Measurements from ENCODE around the gene JPH4.
A peak's percentile ranks its signal among the peaks of the same experiment; 100 is the strongest.

Gene JPH4

GRCh38 chr14:23567186-23568020 is 11.2 kb downstream of the JPH4 start, which contains the start of gene AP1G2:
Gene AP1G2, minus strand, starts transcription at chr14:23567791. Its CDS starts 477 bp downstream, at chr14:23567314.
- peak within 1 kb of the TSS; percentile 85 for H3K4me3 ChIP-seq (ENCODE audit: low read length)
- peak within 1 kb of the TSS; percentile 83 for H3K9ac ChIP-seq (ENCODE audit: low read length)
- peaks cover 13% of the 10 kb centered on the region for H3K27me3 ChIP-seq (replicated peaks; ENCODE audit: control insufficient read depth, insufficient read depth, low read length)
- peaks cover 3% of the 10 kb centered on the region for H3K4me1 ChIP-seq (ENCODE audit: control insufficient read depth, insufficient read depth, low read length)
- H3K9me3 ChIP-seq (ENCODE audit: control insufficient read depth, low read length): no peaks in the 10 kb centered on the region
- DNase-seq (ENCODE audit: low read depth): peak; percentile 63
- H3K36me3 ChIP-seq (ENCODE audit: control insufficient read depth, insufficient read depth, low read length, severe bottlenecking): no peaks in the 10 kb centered on the region

GRCh38 chr14:23566778-23567185 is 11.8 kb downstream of the JPH4 start:
- peaks cover 3% of the 10 kb centered on the region for H3K4me1 ChIP-seq (ENCODE audit: control insufficient read depth, insufficient read depth, low read length)
- DNase-seq (ENCODE audit: low read depth): no peak
- no peaks in the 10 kb centered on the region for H3K9me3 ChIP-seq (ENCODE audit: control insufficient read depth, low read length)
- H3K36me3 ChIP-seq (ENCODE audit: control insufficient read depth, insufficient read depth, low read length, severe bottlenecking): no peaks in the 10 kb centered on the region
- peak overlapping the region; percentile 85 for H3K4me3 ChIP-seq (ENCODE audit: low read length)
- H3K9ac ChIP-seq (ENCODE audit: low read length): peak overlapping the region; percentile 83
- H3K27me3 ChIP-seq (replicated peaks; ENCODE audit: control insufficient read depth, insufficient read depth, low read length): peaks cover 10% of the 10 kb centered on the region

- Histone ChIP-seq H3K9ac (ENCODE audit: low read length) (peak overlapping the region; percentile 83), H3K9me3 (ENCODE audit: control insufficient read depth, low read length) (no peaks in the 10 kb centered on the region), H3K36me3 (ENCODE audit: control insufficient read depth, insufficient read depth, low read length, severe bottlenecking) (no peaks in the 10 kb centered on the region), H3K4me1 (ENCODE audit: control insufficient read depth, insufficient read depth, low read length) (peaks cover 3% of the 10 kb centered on the region), H3K27me3 (replicated peaks; ENCODE audit: control insufficient read depth, insufficient read depth, low read length) (peaks cover 9% of the 10 kb centered on the region), H3K4me3 (ENCODE audit: low read length) (no peak overlapping the region)
- no peak for DNase-seq (ENCODE audit: low read depth)
These were observed 12.3 kb downstream of the JPH4 start for GRCh38 chr14:23566112-23566777.

DNA sequence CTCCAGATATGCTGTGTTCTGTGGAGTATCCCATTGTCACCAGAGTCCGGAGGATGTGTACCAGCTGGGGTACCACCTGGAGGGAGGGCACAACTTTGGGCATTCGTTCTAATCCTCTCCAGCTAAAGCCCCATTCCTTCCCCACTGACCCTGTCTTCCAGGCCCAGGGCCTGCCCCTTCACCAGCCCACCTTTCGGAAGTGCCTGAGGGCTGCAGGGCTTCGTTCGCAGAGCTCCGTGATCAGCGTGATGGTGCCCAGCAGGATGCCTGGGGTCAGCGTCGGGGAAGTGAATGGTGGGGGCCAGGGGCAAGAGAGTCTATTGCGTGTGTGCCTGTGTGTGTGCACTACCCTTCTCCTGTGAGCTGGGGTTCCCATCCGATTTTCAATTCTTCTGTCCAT is 13.0 kb downstream of the JPH4 start:
- Histone ChIP-seq H3K9me3 (ENCODE audit: control insufficient read depth, low read length) (no peaks in the 10 kb centered on the region), H3K36me3 (ENCODE audit: control insufficient read depth, insufficient read depth, low read length, severe bottlenecking) (no peaks in the 10 kb centered on the region), H3K9ac (ENCODE audit: low read length) (no peak overlapping the region), H3K27me3 (replicated peaks; ENCODE audit: control insufficient read depth, insufficient read depth, low read length) (peaks cover 7% of the 10 kb centered on the region), H3K4me1 (ENCODE audit: control insufficient read depth, insufficient read depth, low read length) (peaks cover 3% of the 10 kb centered on the region), H3K4me3 (ENCODE audit: low read length) (no peak overlapping the region)
- DNase-seq (ENCODE audit: low read depth): no peak

DNA sequence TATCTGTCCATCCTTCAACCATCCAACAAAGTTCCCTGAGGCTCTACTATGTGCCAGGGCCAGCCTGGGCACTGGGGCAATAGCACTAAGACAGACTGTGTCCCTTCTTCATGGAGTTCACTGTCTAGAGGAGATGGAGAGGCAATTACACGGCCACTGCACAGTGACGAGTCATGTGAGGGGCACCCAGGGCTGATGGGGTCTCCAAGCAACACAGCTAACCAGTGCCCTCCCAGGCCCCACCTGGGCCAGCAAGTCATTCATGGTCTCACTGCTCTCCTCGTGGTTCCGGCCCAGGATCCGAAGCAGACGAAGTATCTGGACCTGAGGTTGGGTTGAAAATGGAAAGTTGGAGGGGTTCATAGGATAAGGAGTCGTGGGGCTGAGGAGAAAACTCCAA is 13.7 kb downstream of the JPH4 start:
- H3K4me3 ChIP-seq (ENCODE audit: low read length): no peak overlapping the region
- no peak overlapping the region for H3K9ac ChIP-seq (ENCODE audit: low read length)
- H3K36me3 ChIP-seq (ENCODE audit: control insufficient read depth, insufficient read depth, low read length, severe bottlenecking): peaks cover 5% of the 10 kb centered on the region
- peaks cover 4% of the 10 kb centered on the region for H3K27me3 ChIP-seq (replicated peaks; ENCODE audit: control insufficient read depth, insufficient read depth, low read length)
- H3K9me3 ChIP-seq (ENCODE audit: control insufficient read depth, low read length): no peaks in the 10 kb centered on the region
- peaks cover 3% of the 10 kb centered on the region for H3K4me1 ChIP-seq (ENCODE audit: control insufficient read depth, insufficient read depth, low read length)
- no peak for DNase-seq (ENCODE audit: low read depth)

DNA sequence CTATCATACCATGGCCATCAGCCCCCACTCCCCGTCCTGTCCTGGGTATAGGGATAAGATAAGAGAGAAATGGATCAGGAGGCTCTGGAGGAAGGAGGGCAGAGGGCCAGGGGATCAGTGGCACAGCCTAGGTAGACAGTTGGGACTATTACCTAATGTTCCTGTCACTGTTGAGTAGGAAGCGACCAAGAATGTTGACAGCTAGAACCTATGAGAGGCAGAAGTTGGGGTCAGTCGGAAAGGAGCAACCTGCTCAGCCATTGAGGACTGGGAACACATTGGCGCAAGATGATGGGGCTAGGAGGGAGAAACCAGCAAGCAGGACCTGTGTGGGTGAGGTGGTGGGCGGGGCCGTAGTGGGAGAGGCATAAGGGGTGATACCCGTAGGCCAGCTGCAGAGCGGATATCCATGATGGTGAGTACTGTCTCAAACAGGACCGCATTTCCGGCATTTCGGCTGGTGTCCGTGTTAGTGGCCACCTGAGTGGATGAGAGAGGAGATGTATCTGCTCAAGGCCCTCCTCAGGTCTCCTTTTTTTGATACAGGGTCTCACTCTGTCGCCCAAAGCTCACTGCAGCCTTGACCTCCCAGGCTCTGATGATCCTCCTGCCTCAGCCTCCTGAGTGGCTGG is 14.3 kb downstream of the JPH4 start:
- H3K9me3 ChIP-seq (ENCODE audit: control insufficient read depth, low read length): no peaks in the 10 kb centered on the region
- peak overlapping the region; percentile 12 for H3K9ac ChIP-seq (ENCODE audit: low read length)
- H3K27me3 ChIP-seq (replicated peaks; ENCODE audit: control insufficient read depth, insufficient read depth, low read length): no peaks in the 10 kb centered on the region
- H3K4me1 ChIP-seq (ENCODE audit: control insufficient read depth, insufficient read depth, low read length): peaks cover 3% of the 10 kb centered on the region
- peaks cover 8% of the 10 kb centered on the region for H3K36me3 ChIP-seq (ENCODE audit: control insufficient read depth, insufficient read depth, low read length, severe bottlenecking)
- no peak for DNase-seq (ENCODE audit: low read depth)
- H3K4me3 ChIP-seq (ENCODE audit: low read length): no peak overlapping the region

DNA sequence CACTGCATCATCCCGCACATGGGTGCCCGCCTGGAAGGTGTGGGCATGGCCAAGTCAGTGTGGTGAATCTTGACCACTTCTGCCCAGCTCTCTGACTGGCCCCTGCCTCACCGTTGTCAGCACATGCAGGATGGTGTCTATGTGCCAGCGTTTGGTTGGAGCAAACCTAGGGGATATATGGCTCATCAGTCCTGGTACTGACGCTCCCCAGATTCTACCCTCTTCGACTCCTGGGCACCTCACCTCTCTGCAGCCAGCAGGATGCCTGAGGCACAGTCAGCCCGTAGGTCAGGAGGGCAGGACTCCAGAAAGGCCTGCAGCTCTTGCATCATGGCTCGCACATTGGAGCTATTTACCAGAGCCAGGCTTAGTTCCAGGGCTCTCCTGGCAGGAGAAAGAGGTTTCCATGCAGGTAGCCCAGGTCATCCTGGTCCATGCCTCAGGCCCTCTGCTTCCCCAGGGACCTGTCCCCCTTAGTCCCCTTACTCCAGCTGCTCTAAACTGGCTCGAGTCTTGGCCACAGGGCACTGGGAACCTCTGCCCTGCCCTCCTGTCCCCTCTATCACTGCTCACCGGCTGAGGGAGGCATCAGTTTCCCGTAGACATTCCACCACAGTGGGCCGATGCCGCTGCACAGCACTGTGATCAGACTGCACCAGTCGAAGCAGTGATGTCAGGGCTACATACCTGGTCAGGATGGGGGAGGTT is 15.0 kb downstream of the JPH4 start:
- peaks cover 13% of the 10 kb centered on the region for H3K36me3 ChIP-seq (ENCODE audit: control insufficient read depth, insufficient read depth, low read length, severe bottlenecking)
- no peaks in the 10 kb centered on the region for H3K9me3 ChIP-seq (ENCODE audit: control insufficient read depth, low read length)
- no peak for DNase-seq (ENCODE audit: low read depth)

DNA sequence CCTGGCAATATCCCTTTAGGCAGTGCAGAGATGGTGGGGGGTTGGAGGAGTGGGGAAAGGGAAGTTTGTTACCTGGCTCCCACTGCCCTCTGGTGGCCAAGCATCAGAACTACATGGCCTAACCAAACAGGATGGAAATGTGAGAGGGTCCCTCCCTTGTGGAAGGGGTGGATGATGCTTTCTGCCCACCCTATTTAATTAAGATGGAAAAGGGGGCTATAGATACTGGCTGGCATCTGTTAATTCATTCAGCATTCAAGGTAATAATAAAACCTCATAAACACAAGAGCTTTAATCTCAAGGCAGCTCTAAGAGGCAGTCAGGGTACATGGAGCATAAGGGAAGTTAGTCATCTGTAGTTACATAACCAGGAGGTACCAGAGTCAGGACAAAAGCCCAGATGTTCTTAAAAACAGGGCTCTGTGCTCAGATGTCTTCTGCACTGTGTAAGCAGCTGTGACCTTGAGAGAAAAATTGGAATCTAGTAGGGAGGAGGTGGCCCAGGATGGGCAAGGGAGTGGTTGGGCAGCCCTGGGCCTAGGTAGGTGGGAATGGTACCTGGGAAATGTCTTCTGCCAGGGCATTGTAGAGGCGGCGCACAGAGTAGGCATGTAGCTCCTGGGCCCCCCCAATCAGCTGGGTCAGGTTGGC is 15.6 kb downstream of the JPH4 start:
- Histone ChIP-seq H3K9me3 (ENCODE audit: control insufficient read depth, low read length) (no peaks in the 10 kb centered on the region), H3K9ac (ENCODE audit: low read length) (peak overlapping the region; percentile 12), H3K36me3 (ENCODE audit: control insufficient read depth, insufficient read depth, low read length, severe bottlenecking) (peaks cover 16% of the 10 kb centered on the region), H3K27me3 (replicated peaks; ENCODE audit: control insufficient read depth, insufficient read depth, low read length) (no peaks in the 10 kb centered on the region), H3K4me3 (ENCODE audit: low read length) (no peak overlapping the region), H3K4me1 (ENCODE audit: control insufficient read depth, insufficient read depth, low read length) (peaks cover 4% of the 10 kb centered on the region)
- DNase-seq (ENCODE audit: low read depth): peak; percentile 81

More for the DNA sequence above, 15.0 kb downstream of the JPH4 start:
- Histone ChIP-seq H3K4me3 (ENCODE audit: low read length) (no peak overlapping the region), H3K27me3 (replicated peaks; ENCODE audit: control insufficient read depth, insufficient read depth, low read length) (no peaks in the 10 kb centered on the region), H3K9ac (ENCODE audit: low read length) (peak overlapping the region; percentile 12), H3K4me1 (ENCODE audit: control insufficient read depth, insufficient read depth, low read length) (peaks cover 3% of the 10 kb centered on the region)

DNA sequence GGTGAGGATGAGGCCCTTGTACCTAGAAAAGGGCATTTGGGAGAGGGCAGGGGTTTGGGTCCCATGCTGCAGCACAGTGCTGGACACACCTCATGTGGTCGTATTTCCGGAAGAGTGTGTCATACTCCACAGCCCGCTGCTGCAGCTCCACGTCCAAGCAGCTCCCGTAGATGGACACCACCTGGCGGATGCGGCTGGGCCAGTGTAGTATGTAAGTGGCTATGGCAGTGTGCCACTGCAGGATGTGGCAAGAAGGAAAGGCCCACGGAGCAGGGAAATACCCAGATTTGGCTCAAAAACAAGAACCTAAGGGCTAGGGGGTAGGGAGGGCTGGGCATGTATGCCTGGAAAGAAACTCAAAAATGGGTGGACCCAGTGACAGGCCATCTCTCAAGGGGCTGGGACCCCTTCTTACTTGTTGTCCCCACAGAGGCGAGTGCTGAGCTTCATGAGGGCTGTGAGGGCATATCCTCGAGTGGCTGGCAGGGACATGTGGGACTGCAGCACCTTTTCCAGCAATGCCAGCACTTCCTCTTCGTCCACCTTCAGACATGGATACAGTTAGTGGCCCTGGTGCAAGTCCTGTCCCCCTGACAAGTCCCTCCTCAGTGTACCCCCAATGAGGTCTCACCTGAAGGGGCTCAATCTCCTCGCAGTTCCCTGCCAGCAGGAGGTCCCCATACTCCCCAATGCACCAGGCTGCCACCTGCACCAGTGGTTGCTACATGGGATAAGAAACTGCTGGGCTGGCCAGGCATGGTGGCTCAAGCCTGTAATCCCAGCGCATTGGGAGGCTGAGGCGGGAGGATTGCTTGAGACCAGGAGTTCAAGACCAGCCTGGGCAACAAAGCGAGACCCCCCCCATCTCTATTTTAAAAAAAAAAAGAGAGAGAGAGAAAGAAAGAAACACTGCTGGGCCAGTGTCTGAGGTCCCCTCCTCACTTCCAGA is 16.4 kb downstream of the JPH4 start:
- no peak overlapping the region for H3K9ac ChIP-seq (ENCODE audit: low read length)
- H3K36me3 ChIP-seq (ENCODE audit: control insufficient read depth, insufficient read depth, low read length, severe bottlenecking): peaks cover 16% of the 10 kb centered on the region
- no peak for DNase-seq (ENCODE audit: low read depth)
- no peaks in the 10 kb centered on the region for H3K27me3 ChIP-seq (replicated peaks; ENCODE audit: control insufficient read depth, insufficient read depth, low read length)
- H3K4me3 ChIP-seq (ENCODE audit: low read length): no peak overlapping the region
- H3K9me3 ChIP-seq (ENCODE audit: control insufficient read depth, low read length): no peaks in the 10 kb centered on the region
- H3K4me1 ChIP-seq (ENCODE audit: control insufficient read depth, insufficient read depth, low read length): peaks cover 12% of the 10 kb centered on the region

DNA sequence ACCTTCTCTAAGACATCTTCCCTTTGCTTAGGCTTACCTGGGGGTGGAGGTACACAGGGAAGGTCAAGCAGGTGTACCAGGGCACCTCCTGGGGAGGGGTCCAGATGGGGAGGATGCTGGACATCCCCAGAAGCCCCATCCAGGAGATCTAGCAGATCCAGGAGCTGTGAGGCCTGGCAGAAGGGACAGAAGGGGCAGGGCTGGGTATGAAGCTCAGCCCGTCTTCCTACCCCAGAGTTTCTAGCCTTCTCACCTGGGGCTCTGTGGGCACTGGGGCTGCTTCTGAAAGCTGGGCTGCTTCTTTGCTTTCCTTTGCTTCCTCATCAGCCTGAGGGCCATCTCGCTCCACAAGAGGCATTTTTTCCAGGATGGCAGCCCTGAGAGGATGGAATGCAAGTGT is 17.3 kb downstream of the JPH4 start:
- no peaks in the 10 kb centered on the region for H3K27me3 ChIP-seq (replicated peaks; ENCODE audit: control insufficient read depth, insufficient read depth, low read length)
- H3K9ac ChIP-seq (ENCODE audit: low read length): no peak overlapping the region
- peaks cover 15% of the 10 kb centered on the region for H3K4me1 ChIP-seq (ENCODE audit: control insufficient read depth, insufficient read depth, low read length)
- no peaks in the 10 kb centered on the region for H3K9me3 ChIP-seq (ENCODE audit: control insufficient read depth, low read length)
- H3K36me3 ChIP-seq (ENCODE audit: control insufficient read depth, insufficient read depth, low read length, severe bottlenecking): peaks cover 16% of the 10 kb centered on the region
- H3K4me3 ChIP-seq (ENCODE audit: low read length): no peak overlapping the region
- no peak for DNase-seq (ENCODE audit: low read depth)

Data from adipocyte (in vitro differentiated cells).